K562 (cell line): Measurements from ENCODE around the gene FOXP3. TPM values are rescaled to one million over a fixed set of nuclear protein-coding genes. Genes with fewer than 3 reads are reported as not detected.

Experiments
- ATAC-seq: fragments of 200-7000 bp; cut with Tn5 transposase; 3 replicates; pipeline ENCODE4 v1.9.1; 2020; ENCODE audit warnings: moderate library complexity
- BruUV-seq: library from RNA; stranded (reverse); fragments of 400-500 nt; replicated peaks from 2 replicates; lab custom pipeline; 2021; lab: Mats Ljungman, UMichigan
- CTCF ChIA-PET: fragments of 300-600 bp; formaldehyde crosslinking; extraction: SDS; loops from one replicate; lab custom pipeline; 2021; ENCODE audit warnings: low intra/inter-chr PET ratio; lab: Yijun Ruan, JAX
- POLR2A ChIA-PET: fragments of 300-600, 350-650 bp; sonication (Branson Sonifier 250); formaldehyde crosslinking; extraction: SDS; loops from one replicate; lab custom pipeline; 2021; ENCODE audit warnings: antibody characterized with exemption, inconsistent platforms; lab: Yijun Ruan, JAX
- DNase-seq, 4 experiments: peaks; one replicate each; pipeline versions ENCODE4 v3.0.0 to v3.0.0-alpha.2; 2011 to 2018; ENCODE audit warnings: low spot score in 3 of 4, mixed read lengths in 3 of 4; ENCODE audit errors: extremely low read depth in 1 of 4
- FAIRE-seq: peaks from 2 replicates; lab custom pipeline; 2011; peaks lifted over from hg19 to GRCh38; lab: Jason Lieb, UNC
- H2AFZ ChIP-seq: 2 replicates; pipeline ENCODE4 v1.6.0; 2011; ENCODE audit warnings: low read depth, low read length, control low read depth, inconsistent platforms
- H3K27ac ChIP-seq: fragments of 200-600 bp; 3 replicates; pipeline ENCODE4 v1.8.0; 2011; ENCODE audit warnings: low read depth, mild to moderate bottlenecking, control low read depth, inconsistent platforms, low read length, moderate library complexity, mixed read lengths; ENCODE audit errors: extremely low read depth
- H3K27me3 ChIP-seq, 2 experiments: fragments of 300-600 bp in 1 of 2; 2 replicates in 1 of 2; 3 replicates in 1 of 2; pipeline versions ENCODE4 v1.6.0 to v1.8.0; 2011; ENCODE audit warnings: inconsistent platforms in 2 of 2, low read length in 2 of 2, mild to moderate bottlenecking in 1 of 2, mixed read lengths in 1 of 2, moderate library complexity in 1 of 2; ENCODE audit not compliant: control insufficient read depth in 2 of 2, insufficient read depth in 2 of 2
- H3K36me3 ChIP-seq: fragments of 300-600 bp; 3 replicates; pipeline ENCODE4 v1.8.0; 2011; ENCODE audit warnings: mild to moderate bottlenecking, low read length, inconsistent platforms; ENCODE audit not compliant: control insufficient read depth, insufficient read depth
- H3K4me1 ChIP-seq, 2 experiments: fragments of 200-600 bp in 1 of 2; replicated peaks in 1 of 2; 2 replicates in 1 of 2; 3 replicates in 1 of 2; pipeline versions ENCODE4 v1.5.1 to v1.8.0; 2011; ENCODE audit warnings: inconsistent platforms in 2 of 2, low read length in 2 of 2, mild to moderate bottlenecking in 1 of 2, mixed read lengths in 1 of 2, moderate library complexity in 1 of 2; ENCODE audit not compliant: control insufficient read depth in 2 of 2, insufficient read depth in 2 of 2
- H3K4me2 ChIP-seq: 2 replicates; pipeline ENCODE4 v1.6.1; 2011; ENCODE audit warnings: low read length, control low read depth, inconsistent platforms, mixed read lengths; ENCODE audit not compliant: insufficient read depth
- H3K4me3 ChIP-seq: fragments of 200-600 bp; sonication (generic), shearing (Covaris generic); 2 replicates; pipeline ENCODE4 v1.5.1; 2016; ENCODE audit warnings: control low read depth, inconsistent platforms
- H3K79me2 ChIP-seq: fragments of 200-600 bp; 3 replicates; pipeline ENCODE4 v1.8.0; 2011; ENCODE audit warnings: low read length, inconsistent platforms; ENCODE audit not compliant: control insufficient read depth, insufficient read depth
- H3K9ac ChIP-seq, 2 experiments: 2 replicates each; pipeline versions ENCODE4 v1.6.0 to v1.6.1; 2011; ENCODE audit warnings: low read depth in 2 of 2, low read length in 2 of 2, control low read depth in 1 of 2, inconsistent platforms in 1 of 2, mild to moderate bottlenecking in 1 of 2, mixed read lengths in 1 of 2; ENCODE audit not compliant: insufficient read depth in 1 of 2
- H3K9me1 ChIP-seq: one replicate; pipeline ENCODE4 v1.6.0; 2011; ENCODE audit warnings: inconsistent platforms, mild to moderate bottlenecking, low read length, moderate library complexity; ENCODE audit not compliant: control insufficient read depth, insufficient read depth
- H3K9me3 ChIP-seq: replicated peaks from 2 replicates; pipeline ENCODE4 v1.5.1; 2011; ENCODE audit warnings: low read depth, low read length, inconsistent platforms; ENCODE audit not compliant: control insufficient read depth, insufficient read depth
- H4K20me1 ChIP-seq: replicated peaks from 2 replicates; pipeline ENCODE4 v1.6.1; 2011; ENCODE audit warnings: low read length, inconsistent platforms, mixed read lengths; ENCODE audit not compliant: control insufficient read depth, insufficient read depth
- AFF4 ChIP-seq: sonication (generic); formaldehyde crosslinking; IDR thresholded peaks from 2 replicates; pipeline ENCODE4 v1.8.0; 2023; ENCODE audit warnings: mild to moderate bottlenecking, missing genetic modification reagents
- CTBP1 ChIP-seq: fragments of 450-650 bp; IDR thresholded peaks from 2 replicates; pipeline ENCODE4 v1.6.1; 2016; ENCODE audit warnings: borderline replicate concordance
- DLX4 ChIP-seq: fragments of 250-450 bp; sonication (Bioruptor Pico); IDR thresholded peaks from 2 replicates; pipeline ENCODE4 v1.6.1; 2021; ENCODE audit warnings: mild to moderate bottlenecking
- FUS ChIP-seq: fragments of 200-400 bp; formaldehyde crosslinking; optimal IDR thresholded peaks from 2 replicates; pipeline ENCODE3; 2017; ENCODE audit warnings: low read depth, low read length
- GTF3C2 ChIP-seq: IDR thresholded peaks from 3 replicates; pipeline ENCODE4 v1.6.1; 2011; ENCODE audit warnings: borderline replicate concordance, mild to moderate bottlenecking, moderate library complexity; ENCODE audit not compliant: insufficient read length; ENCODE audit errors: extremely low read depth
- HINFP ChIP-seq: fragments of 450-650 bp; conservative IDR thresholded peaks from 2 replicates; pipeline ENCODE4 v1.6.1; 2016; ENCODE audit warnings: missing genetic modification characterization, low read depth, mild to moderate bottlenecking, control low read depth, missing compliant biosample characterization
- HOXB6 ChIP-seq: fragments of 250-450 bp; sonication (Bioruptor Pico); IDR thresholded peaks from 2 replicates; pipeline ENCODE4 v1.5.1; 2022; ENCODE audit warnings: mild to moderate bottlenecking, borderline replicate concordance
- PBX2 ChIP-seq, 2 experiments: IDR thresholded peaks in 1 of 2; conservative IDR thresholded peaks in 1 of 2; 2 replicates each; pipeline ENCODE4 v1.6.1; 2016; ENCODE audit warnings: low read depth in 2 of 2, mild to moderate bottlenecking in 1 of 2, missing compliant biosample characterization in 1 of 2, missing genetic modification characterization in 1 of 2, moderate library complexity in 1 of 2
- TFAM ChIP-seq: fragments of 250-450 bp; sonication (Bioruptor Pico); conservative IDR thresholded peaks from 2 replicates; pipeline ENCODE4 v1.5.0; 2021; ENCODE audit warnings: mild to moderate bottlenecking, moderate library complexity
- whole genome bisulfite sequencing: fragments of 100-300 bp; shearing (Covaris generic); methylation state at CpG from one replicate; pipeline ENCODE4 v1.1.6; 2016; ENCODE audit warnings: low coverage, mixed read lengths; ENCODE audit not compliant: insufficient coverage; ENCODE audit errors: missing lambda C conversion rate; 5-methylcytosine and 5-hydroxymethylcytosine counted together
- in situ Hi-C: fragments of 300-500 bp; cut with MboI; formaldehyde crosslinking; loops from 4 replicates; pipeline ENCODE4 v1.15.0; 2018; ENCODE audit warnings: inconsistent platforms, mixed read lengths
- intact Hi-C: fragments of 100-400 bp; cut with micrococcal nuclease; formaldehyde crosslinking; loops from 2 replicates; pipeline ENCODE4 v1.14.2; 2022
- polyA plus RNA-seq, 8 experiments: library from polyadenylated mRNA; depleted of rRNA in 4 of 8; stranded (reverse) in 5 of 8; unstranded in 3 of 8; fragments of >200 nt; fragmentation: Nextera tagmentation in 2 of 8; fragmentation: Illumina TruSeq in 1 of 8; extraction: Ambion mirVana in 2 of 8; extraction: Trizol in 1 of 8; gene quantifications; 2 replicates each; pipeline versions ENCODE4 v1.2.1 to v1.2.3, GENCODE V29; 2011 to 2014; ENCODE audit warnings: inconsistent platforms in 1 of 8, missing spikeins in 1 of 8
- total RNA-seq, 7 experiments: library from RNA; depleted of rRNA in 6 of 7; stranded (reverse); fragments of >200 nt in 6 of 7; fragmentation: Illumina TruSeq in 2 of 7; extraction: Trizol in 2 of 7; gene quantifications; 2 replicates each; pipeline versions ENCODE4 v1.2.1 to v1.2.3, GENCODE V29; 2011 to 2021; ENCODE audit warnings: low replicate concordance in 1 of 7

The FOXP3 gene
- total and polyA plus RNA-seq, 9 of the 15 experiments (the other 6 are each of a cell fraction or from before 2014, with no cell fraction given): 0.04 to 0.24 (median 0.07) TPM; not detected in 4

DNA sequence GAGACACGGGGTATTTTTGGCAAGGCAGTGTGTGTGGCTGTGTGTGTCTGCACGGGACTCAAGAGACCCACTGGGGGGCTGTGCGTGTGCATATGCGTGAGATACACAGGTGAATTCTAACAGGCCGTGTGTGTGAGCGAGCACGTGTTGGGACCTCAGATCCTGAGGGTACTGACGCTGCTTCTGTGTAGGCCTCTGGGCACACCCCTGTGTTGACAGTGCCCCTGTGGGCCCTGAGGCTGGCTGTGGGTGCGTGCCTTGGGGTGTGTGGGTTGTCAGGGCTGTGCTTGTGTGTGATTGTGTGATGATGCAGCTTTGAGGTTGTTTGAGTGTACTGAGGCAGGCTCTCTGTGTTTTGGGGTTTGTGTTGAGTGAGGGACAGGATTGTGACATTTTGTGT, 13.9 kb downstream of the FOXP3 start:
- DNase-seq (no peak), FAIRE-seq (no peak), ATAC-seq (no peak)
- intact Hi-C loops (no loop called here), in situ Hi-C loops (no loop called here)
- no TSS peak for BruUV-seq
- ChIA-PET POLR2A (interaction anchor here (0.6 to 2.4 kb wide), 3 partner anchors 9 to 719 kb away, joined by 3 to 10 read pairs (median 4); no protein-coding TSS in a partner anchor), CTCF (no interaction called here)
- no peaks in the 10 kb centered on the region for H4K20me1 ChIP-seq
- H3K9ac ChIP-seq: peak overlapping the region in 1 of 2 experiments; percentile 68; a peak in 2 of 4 replicates
- no peaks in the 10 kb centered on the region for H3K9me3 ChIP-seq
- no peak overlapping the region for H3K4me2 ChIP-seq
- no peak overlapping the region for H3K27ac ChIP-seq
- no peaks in the 10 kb centered on the region; the same call in 2 of the 3 replicates for H3K79me2 ChIP-seq
- no peaks in the 10 kb centered on the region for H3K27me3 ChIP-seq
- WGBS: 80% methylated on average over 8 of the region's 9 CpGs
- H3K4me1 ChIP-seq: peaks cover 7 to 27% of the 10 kb centered on the region in 2 experiments; a peak in 4 of 5 replicates
- peaks cover 33% of the 10 kb centered on the region; the same call in 2 of the 3 replicates for H3K36me3 ChIP-seq
- no peak overlapping the region for H2AFZ ChIP-seq
- H3K4me3 ChIP-seq: no peak overlapping the region
- H3K9me1 ChIP-seq: no peaks in the 10 kb centered on the region
- TF ChIP-seq HINFP (tag) (no peak), PBX2 (CRISPR knock-in tag; IDR thresholded peaks at IDR 0.05; ENCODE audit: low read depth) (no peak), PBX2 (tag; conservative IDR thresholded peaks at IDR 0.05; ENCODE audit: low read depth) (no peak), AFF4 (CRISPR knock-in tag) (no peak), DLX4 (CRISPR knock-in tag) (no peak), HOXB6 (CRISPR knock-in tag) (no peak), FUS (no peak), CTBP1 (no peak), GTF3C2 (no peak), TFAM (no peak)
